GM21723 (cell line): Measurements from ENCODE around the gene IRF6.
A peak's percentile ranks its signal among the peaks of the same experiment; 100 is the strongest.

Experiments
- ATAC-seq: cut with Tn5 transposase; IDR thresholded peaks from one replicate; pipeline ENCODE4 v1.9.1; 2021; ENCODE audit warnings: mild to moderate bottlenecking, moderate library complexity; ENCODE audit not compliant: unreplicated experiment

The IRF6 gene

GRCh38 chr1:209761011-209761635, 44.8 kb downstream of the IRF6 start:
- no peak for ATAC-seq

GRCh38 chr1:209759829-209760359, 46.0 kb downstream of the IRF6 start:
- ATAC-seq: no peak

- ATAC-seq: no peak
Observed at GRCh38 chr1:209758400-209758799, 47.5 kb downstream of the IRF6 start.

GRCh38 chr1:209756615-209757445, 49.1 kb downstream of the IRF6 start:
- peak; percentile 36 for ATAC-seq

GRCh38 chr1:209755926-209756614, 49.9 kb downstream of the IRF6 start, which contains the start of gene TRAF3IP3:
Gene TRAF3IP3 (plus strand): TSS chr1:209756053. CDS start chr1:209760040, 3,987 bp downstream.
- ATAC-seq: peak; percentile 79

- no peak for ATAC-seq
Observed at GRCh38 chr1:209755256-209755655, 50.7 kb downstream of the IRF6 start.

GRCh38 chr1:209752890-209753289, 53.1 kb downstream of the IRF6 start:
- no peak for ATAC-seq

GRCh38 chr1:209751627-209752231, 54.2 kb downstream of the IRF6 start:
- ATAC-seq: peak; percentile 53

- ATAC-seq: no peak
Observed at GRCh38 chr1:209749670-209750323, 56.1 kb downstream of the IRF6 start.

- ATAC-seq: no peak
Observed at GRCh38 chr1:209749205-209749604, 56.7 kb downstream of the IRF6 start.

GRCh38 chr1:209748620-209749019, 57.3 kb downstream of the IRF6 start:
- ATAC-seq: no peak

GRCh38 chr1:209747580-209748262, 58.2 kb downstream of the IRF6 start:
- peak; percentile 75 for ATAC-seq

- no peak for ATAC-seq
Observed at GRCh38 chr1:209746451-209747165, 59.3 kb downstream of the IRF6 start.

- no peak for ATAC-seq
Observed at GRCh38 chr1:209743145-209743482, 62.8 kb downstream of the IRF6 start.

GRCh38 chr1:209742409-209743144, 63.4 kb downstream of the IRF6 start:
- ATAC-seq: no peak

- ATAC-seq: no peak
Observed at GRCh38 chr1:209741889-209742288, 64.1 kb downstream of the IRF6 start.

GRCh38 chr1:209741193-209741592, 64.7 kb downstream of the IRF6 start:
- ATAC-seq: no peak

- no peak for ATAC-seq
Observed at GRCh38 chr1:209738270-209738669, 67.7 kb downstream of the IRF6 start.

GRCh38 chr1:209737118-209737505, 68.8 kb downstream of the IRF6 start:
- ATAC-seq: no peak
